Measurements from ENCODE around the gene NECTIN4. TPM values are rescaled to one million over a fixed set of nuclear protein-coding genes. Genes with fewer than 3 reads are reported as not detected.

NECTIN4 gene
- total and polyA plus RNA-seq, 2 of the 13 experiments (the other 11 are each of a cell fraction or from before 2014, with no cell fraction given) = 5.9 to 12.4 TPM

DNA sequence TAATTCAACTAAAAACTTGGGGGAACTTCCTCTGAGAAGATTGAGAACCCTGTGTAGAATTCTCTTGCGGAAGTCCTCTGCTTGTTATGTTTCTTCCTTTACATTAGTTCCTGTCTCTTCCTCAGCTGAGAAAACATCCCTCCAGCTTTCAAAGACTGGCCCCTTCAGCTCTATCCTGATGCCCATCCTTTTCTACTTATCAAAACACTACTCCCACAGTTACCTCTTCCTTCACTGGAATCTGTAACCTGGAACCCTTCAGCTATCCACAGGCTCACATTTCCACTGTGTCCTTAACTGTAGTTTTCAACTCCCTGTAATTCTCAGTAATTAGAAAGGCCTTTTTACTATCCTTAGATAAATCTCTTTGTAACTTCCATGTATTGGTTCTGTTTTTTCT is 49.1 kb upstream of the NECTIN4 start:
- H3K36me3 ChIP-seq (replicated peaks in 1 of 2; ENCODE audit: control insufficient read depth in 1 of 2, insufficient read depth in 2 of 2, low read length in 2 of 2) = no peaks in the 10 kb centered on the region
- H3K4me2 ChIP-seq (ENCODE audit: low read depth, low read length) = no peak overlapping the region
- H4K20me1 ChIP-seq (ENCODE audit: insufficient read depth, low read length) = no peaks in the 10 kb centered on the region
- H3K4me3 ChIP-seq (replicated peaks in 1 of 3; ENCODE audit: insufficient read depth in 1 of 3, low read depth in 2 of 3, low read length in 3 of 3) = no peak overlapping the region
- peaks cover 7% of the 10 kb centered on the region; the same call in 1 of the 2 replicates for H3K4me1 ChIP-seq (ENCODE audit: insufficient read depth, low read length)
- ChIA-PET POLR2A (no interaction called here), CTCF (ENCODE audit: low intra/inter-chr PET ratio, low total read pairs) (no interaction called here)
- BruUV-seq (replicated peaks) = no TSS peak
- no peak overlapping the region for H3K27ac ChIP-seq (ENCODE audit: extremely low read length, insufficient read depth, low read length)
- H3K9me3 ChIP-seq (ENCODE audit: low read length) = no peaks in the 10 kb centered on the region
- peaks cover 8% of the 10 kb centered on the region for H3K79me2 ChIP-seq (ENCODE audit: insufficient read depth, low read length)
- in situ Hi-C loops (cut with HindIII; ENCODE audit: extremely low pct_ligation_motif_present, low pct_unique_long_range_greater_than_20kb) = no loop called here
- DNase-seq (ENCODE audit: low spot score) (no peak), ATAC-seq (no peak), FAIRE-seq (no peak)
- H2AFZ ChIP-seq (ENCODE audit: low read length) = no peak overlapping the region
- TF ChIP-seq ZNF616 (CRISPR knock-in tag; IDR thresholded peaks at IDR 0.05; ENCODE audit: low read depth) = no peak
- TF ChIP-seq ATAD3A (CRISPR knock-in tag; IDR thresholded peaks at IDR 0.05) = no peak
- no peak for TF ChIP-seq KLF16 (CRISPR knock-in tag; IDR thresholded peaks at IDR 0.05)
- H3K9ac ChIP-seq (ENCODE audit: insufficient read depth, low read depth, low read length) = no peak overlapping the region
- H3K27me3 ChIP-seq (ENCODE audit: control insufficient read depth in 1 of 2, insufficient read depth in 2 of 2, low read length in 2 of 2) = no peaks in the 10 kb centered on the region; a peak in 1 of 5 replicates
- 96% methylated on average over 1 of the region's 1 CpG for WGBS (ENCODE audit: low lambda C conversion rate)
- intact Hi-C loops (cut with micrococcal nuclease; ENCODE audit: unreplicated experiment) = loop anchor here (2.0 to 10.0 kb wide), 2 partner anchors 42 to 144 kb away; no protein-coding TSS in a partner anchor

DNA sequence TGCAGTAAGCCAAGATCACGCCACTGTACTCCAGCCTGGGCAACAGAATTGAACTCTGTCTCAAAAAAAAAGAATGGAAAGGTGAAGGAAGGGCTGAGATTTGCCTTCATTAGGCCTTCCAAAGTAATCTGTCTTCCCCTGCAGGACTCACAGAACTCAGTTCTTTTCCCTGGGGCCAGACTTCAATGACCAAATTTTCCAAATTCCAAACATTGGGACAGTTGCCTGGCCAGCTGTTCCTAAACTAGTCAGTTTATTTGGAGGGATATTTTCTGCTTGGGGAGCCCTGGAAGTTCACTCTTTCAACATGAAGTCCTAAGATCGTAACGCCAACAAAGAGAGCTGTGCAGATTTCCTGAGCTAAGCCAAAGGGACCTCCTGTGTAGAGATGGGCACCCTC is 48.5 kb upstream of the NECTIN4 start:
- Histone ChIP-seq H4K20me1 (ENCODE audit: insufficient read depth, low read length) (no peaks in the 10 kb centered on the region), H3K27me3 (ENCODE audit: control insufficient read depth in 1 of 2, insufficient read depth in 2 of 2, low read length in 2 of 2) (no peaks in the 10 kb centered on the region; a peak in 1 of 5 replicates), H3K4me3 (replicated peaks in 1 of 3; ENCODE audit: insufficient read depth in 1 of 3, low read depth in 2 of 3, low read length in 3 of 3) (no peak overlapping the region), H2AFZ (ENCODE audit: low read length) (no peak overlapping the region), H3K27ac (ENCODE audit: extremely low read length, insufficient read depth, low read length) (no peak overlapping the region), H3K4me2 (ENCODE audit: low read depth, low read length) (no peak overlapping the region), H3K9ac (ENCODE audit: insufficient read depth, low read depth, low read length) (no peak overlapping the region), H3K4me1 (ENCODE audit: insufficient read depth, low read length) (peaks cover 7% of the 10 kb centered on the region; the same call in 1 of the 2 replicates), H3K79me2 (ENCODE audit: insufficient read depth, low read length) (peaks cover 9% of the 10 kb centered on the region), H3K9me3 (ENCODE audit: low read length) (no peaks in the 10 kb centered on the region), H3K36me3 (replicated peaks in 1 of 2; ENCODE audit: control insufficient read depth in 1 of 2, insufficient read depth in 2 of 2, low read length in 2 of 2) (no peaks in the 10 kb centered on the region)
- in situ Hi-C loops (cut with HindIII; ENCODE audit: extremely low pct_ligation_motif_present, low pct_unique_long_range_greater_than_20kb) = no loop called here
- no peak for TF ChIP-seq ONECUT2 (CRISPR knock-in tag; IDR thresholded peaks at IDR 0.05)
- no peak for TF ChIP-seq ZNF350 (CRISPR knock-in tag; IDR thresholded peaks at IDR 0.05; ENCODE audit: borderline replicate concordance, low read depth)
- TF ChIP-seq HNRNPK (IDR thresholded peaks at IDR 0.05; ENCODE audit: low read depth, low read length, poor library complexity, severe bottlenecking) = no peak
- no peak for TF ChIP-seq FOXJ3 (CRISPR knock-in tag; IDR thresholded peaks at IDR 0.05; ENCODE audit: borderline replicate concordance)
- TF ChIP-seq NR2F6 (IDR thresholded peaks at IDR 0.05) = no peak
- no peak for TF ChIP-seq NR2F6 (CRISPR knock-in tag; IDR thresholded peaks at IDR 0.05)
- TF ChIP-seq, protein P1, sequence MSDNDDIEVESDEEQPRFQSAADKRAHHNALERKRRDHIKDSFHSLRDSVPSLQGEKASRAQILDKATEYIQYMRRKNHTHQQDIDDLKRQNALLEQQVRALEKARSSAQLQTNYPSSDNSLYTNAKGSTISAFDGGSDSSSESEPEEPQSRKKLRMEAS (IDR thresholded peaks at IDR 0.05) = no peak
- BruUV-seq (replicated peaks) = no TSS peak
- ChIA-PET POLR2A (no interaction called here), CTCF (ENCODE audit: low intra/inter-chr PET ratio, low total read pairs) (no interaction called here)
- 97% methylated on average over 3 of the region's 3 CpGs for WGBS (ENCODE audit: low lambda C conversion rate)
- ATAC-seq (no peak), DNase-seq (ENCODE audit: low spot score) (no peak), FAIRE-seq (no peak)
- intact Hi-C loops (cut with micrococcal nuclease; ENCODE audit: unreplicated experiment) = loop anchor here (2.0 to 10.0 kb wide), 2 partner anchors 41 to 143 kb away; no protein-coding TSS in a partner anchor

All from HepG2 (cell line).